NB4 (cell line): ENCODE measurements around the gene LIX1L.

Experiments used
- CTCF ChIP-seq: IDR thresholded peaks from one replicate; pipeline ENCODE4 v1.5.1; 2012; ENCODE audit warnings: low read depth, low read length
- MYC ChIP-seq: IDR thresholded peaks from 2 replicates; pipeline ENCODE4 v1.6.1; 2011; ENCODE audit warnings: low read depth, low read length
- POLR2A ChIP-seq: IDR thresholded peaks from 2 replicates; pipeline ENCODE4 v1.6.1; 2011; ENCODE audit warnings: mild to moderate bottlenecking; ENCODE audit not compliant: insufficient read length; ENCODE audit errors: extremely low read depth

GRCh38 chr1:145917595-145917994 lies 40.2 kb downstream of the LIX1L start:
- TF ChIP-seq CTCF: no peak
- no peak for TF ChIP-seq POLR2A
- no peak for TF ChIP-seq MYC
